H1 (cell line): Measurements from ENCODE around the gene PARP4. TPM values are rescaled to one million over a fixed set of nuclear protein-coding genes. Genes with fewer than 3 reads are reported as not detected.

ENCODE experiments used
- ATF3 ChIP-seq: IDR thresholded peaks from 2 replicates; pipeline ENCODE4 v1.6.1; 2011; ENCODE audit warnings: low read depth, mild to moderate bottlenecking, low read length; ENCODE audit not compliant: insufficient read depth
- CHD7 ChIP-seq: fragments of 300-600 bp; sonication (generic); IDR thresholded peaks from 2 replicates; pipeline ENCODE4 v1.7.1; 2012; ENCODE audit warnings: low read length, moderate library complexity, mild to moderate bottlenecking, inconsistent platforms; ENCODE audit not compliant: insufficient replicate concordance
- CREB1 ChIP-seq: IDR thresholded peaks from 2 replicates; pipeline ENCODE4 v1.6.1; 2012; ENCODE audit warnings: inconsistent platforms
- CTBP2 ChIP-seq: IDR thresholded peaks from 2 replicates; pipeline ENCODE4 v1.7.0; 2011; ENCODE audit warnings: borderline replicate concordance, mild to moderate bottlenecking, moderate library complexity, mixed read lengths, low read length; ENCODE audit not compliant: insufficient read depth, insufficient read length
- GABPA ChIP-seq: IDR thresholded peaks from 2 replicates; pipeline ENCODE4 v1.6.1; 2011; ENCODE audit warnings: mild to moderate bottlenecking, low read length, moderate library complexity, borderline replicate concordance; ENCODE audit not compliant: insufficient read depth
- POU5F1 ChIP-seq: IDR thresholded peaks from 2 replicates; pipeline ENCODE4 v1.6.1; 2011; ENCODE audit warnings: low read depth, mild to moderate bottlenecking, low read length, moderate library complexity
- SIRT6 ChIP-seq: IDR thresholded peaks from one replicate; pipeline ENCODE4 v1.7.1; 2012; ENCODE audit warnings: low read length, inconsistent platforms
- SP2 ChIP-seq: IDR thresholded peaks from 2 replicates; pipeline ENCODE4 v1.6.1; 2012; ENCODE audit warnings: mild to moderate bottlenecking, low read length, inconsistent platforms
- TEAD4 ChIP-seq: IDR thresholded peaks from 2 replicates; pipeline ENCODE4 v1.6.1; 2012; ENCODE audit warnings: low read depth, low read length, inconsistent platforms, mixed read lengths
- polyA plus RNA-seq, 7 experiments: library from polyadenylated mRNA; depleted of rRNA in 3 of 7; stranded (reverse) in 5 of 7; unstranded in 2 of 7; fragments of >200 nt in 5 of 7; fragments of 200-250 nt in 2 of 7; gene quantifications; 1 replicate in 5 of 7; 2 replicates in 1 of 7; 4 replicates in 1 of 7; pipeline versions ENCODE4 v1.2.1 to v1.2.3, GENCODE V29; 2011 to 2013; ENCODE audit warnings: missing spikeins in 2 of 7, mixed read lengths in 2 of 7
- total RNA-seq: library from RNA; stranded (reverse); fragmentation: NEBNext Ultra II Directional; extraction: Animal tissue kit (Norgen Biotek cat#: 25700); gene quantifications from 2 replicates; pipeline ENCODE4 v1.2.1, GENCODE V29; 2021

Gene PARP4
- total and polyA plus RNA-seq, 2 of the 8 experiments (the other 6 are each of a cell fraction or from before 2014, with no cell fraction given): 22.2 to 40.3 TPM

GRCh38 chr13:24520733-24521132 lies 8.2 kb upstream of the PARP4 start (continued):
- no peak for TF ChIP-seq CHD7
- TF ChIP-seq SIRT6: no peak
- TF ChIP-seq CTBP2: no peak
- no peak for TF ChIP-seq POU5F1
- TF ChIP-seq ATF3: no peak
- TF ChIP-seq CREB1: no peak
- no peak for TF ChIP-seq GABPA
- no peak for TF ChIP-seq TEAD4
- TF ChIP-seq SP2: no peak
